T-helper 17 cell (primary cell): ENCODE measurements around the gene SRM. TPM values are rescaled to one million over a fixed set of nuclear protein-coding genes. Genes with fewer than 3 reads are reported as not detected.
A peak's percentile ranks its signal among the peaks of the same experiment; 100 is the strongest.
"Not testable (repeated sequence)": the region's sequence is repeated elsewhere in the genome, so short reads cannot be mapped to it uniquely, and the experiment has no call there.

Experiments used
- ATAC-seq: fragments of 150-1000 bp; cut with Tn5 transposase; 2 replicates; pipeline ENCODE4 v1.10.0; 2021; ENCODE audit warnings: mild to moderate bottlenecking, moderate library complexity
- DNase-seq, 3 donors: peaks; one replicate each; pipeline versions ENCODE4 v3.0.0 to v3.0.0-alpha.2; 2020 to 2021
- H3K9me3 ChIP-seq: one replicate; pipeline ENCODE4 v1.7.0; 2013; ENCODE audit warnings: low read length, mild to moderate bottlenecking; ENCODE audit not compliant: control insufficient read depth, poor library complexity, severe bottlenecking
- H3K27ac Mint-ChIP-seq: one replicate; pipeline ENCODE4 v1.8.0; 2022; ENCODE audit warnings: mild to moderate bottlenecking, moderate library complexity, mixed read lengths
- H3K27me3 Mint-ChIP-seq: one replicate; pipeline ENCODE4 v1.8.0; 2022; ENCODE audit warnings: mixed read lengths
- H3K36me3 Mint-ChIP-seq: one replicate; pipeline ENCODE4 v1.8.0; 2022; ENCODE audit warnings: low read depth, mixed read lengths
- H3K4me1 Mint-ChIP-seq: one replicate; pipeline ENCODE4 v1.8.0; 2022; ENCODE audit warnings: mild to moderate bottlenecking, mixed read lengths
- H3K4me3 Mint-ChIP-seq: one replicate; pipeline ENCODE4 v1.8.0; 2022; ENCODE audit warnings: mild to moderate bottlenecking, moderate library complexity, mixed read lengths
- total RNA-seq, 4 donors: library from RNA in 2 of 4; stranded (reverse) in 2 of 4; gene quantifications; one replicate each; pipeline ENCODE4 v1.2.3 and lab custom pipeline; 2022 to 2026

The SRM gene
- 10 to 100 TPM; 37.5 to 39.5 TPM for total RNA-seq
- total RNA-seq (lab: John Stamatoyannopoulos, UW): 11.1 to 15.5 reads per million in 2 donors

DNA sequence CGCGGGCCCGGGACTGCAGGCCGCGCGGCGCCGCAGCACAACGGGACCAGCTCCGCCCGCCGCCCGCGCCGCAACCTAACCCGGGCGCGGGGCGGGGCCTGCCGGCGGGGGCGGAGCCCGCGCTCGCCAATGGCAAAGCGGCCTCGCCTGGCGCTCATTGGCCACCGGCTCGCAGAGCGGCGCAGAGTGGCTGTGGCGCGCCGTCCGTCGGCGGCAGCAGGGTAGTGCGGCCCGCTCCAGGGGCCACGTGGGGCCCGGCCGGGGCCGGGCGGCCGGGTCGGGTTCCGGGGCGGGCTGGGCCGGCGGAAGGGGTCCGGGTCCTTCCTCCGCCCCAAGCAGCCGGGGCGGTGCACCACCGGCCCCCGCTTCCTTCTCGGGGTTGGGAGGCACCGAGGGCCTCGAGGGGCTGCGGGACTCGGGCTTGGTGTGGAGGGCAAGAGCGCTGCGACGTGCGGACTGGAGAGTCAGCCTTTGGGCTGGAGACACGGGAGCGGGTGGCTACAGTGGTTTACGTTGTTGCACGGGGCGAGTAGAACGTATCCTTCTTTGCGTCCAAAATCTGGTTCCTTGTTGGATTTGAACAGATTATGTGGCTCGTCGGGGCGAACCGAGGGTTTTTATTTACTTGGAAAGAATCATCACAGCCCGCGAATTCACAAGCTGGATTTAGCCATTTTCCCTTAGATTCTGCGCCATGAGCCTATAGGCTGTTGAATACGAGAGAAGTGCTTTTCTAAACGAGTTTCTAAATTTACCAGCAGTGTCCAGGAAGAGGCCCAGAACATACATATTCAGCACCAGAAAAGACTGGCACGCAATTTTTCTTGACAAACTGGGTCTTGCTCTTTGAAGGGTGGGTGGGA lies at the start of gene SRM:
SRM (minus strand) TSS at position 51 of the 863 bp plus-strand sequence. CDS start 75 bp downstream, outside the sequence.
- Mint-ChIP-seq H3K4me1 (peaks cover 21% of the 10 kb centered on the region), H3K27ac (peak within 1 kb of the TSS; percentile 86), H3K36me3 (no peaks in the 10 kb centered on the region), H3K27me3 (no peaks in the 10 kb centered on the region), H3K4me3 (peak within 1 kb of the TSS; percentile 98)
- DNase-seq (peak; percentile 91 to 94 (median 91)), ATAC-seq (peak; percentile 98)
- H3K9me3 ChIP-seq: no peaks in the 10 kb centered on the region

DNA sequence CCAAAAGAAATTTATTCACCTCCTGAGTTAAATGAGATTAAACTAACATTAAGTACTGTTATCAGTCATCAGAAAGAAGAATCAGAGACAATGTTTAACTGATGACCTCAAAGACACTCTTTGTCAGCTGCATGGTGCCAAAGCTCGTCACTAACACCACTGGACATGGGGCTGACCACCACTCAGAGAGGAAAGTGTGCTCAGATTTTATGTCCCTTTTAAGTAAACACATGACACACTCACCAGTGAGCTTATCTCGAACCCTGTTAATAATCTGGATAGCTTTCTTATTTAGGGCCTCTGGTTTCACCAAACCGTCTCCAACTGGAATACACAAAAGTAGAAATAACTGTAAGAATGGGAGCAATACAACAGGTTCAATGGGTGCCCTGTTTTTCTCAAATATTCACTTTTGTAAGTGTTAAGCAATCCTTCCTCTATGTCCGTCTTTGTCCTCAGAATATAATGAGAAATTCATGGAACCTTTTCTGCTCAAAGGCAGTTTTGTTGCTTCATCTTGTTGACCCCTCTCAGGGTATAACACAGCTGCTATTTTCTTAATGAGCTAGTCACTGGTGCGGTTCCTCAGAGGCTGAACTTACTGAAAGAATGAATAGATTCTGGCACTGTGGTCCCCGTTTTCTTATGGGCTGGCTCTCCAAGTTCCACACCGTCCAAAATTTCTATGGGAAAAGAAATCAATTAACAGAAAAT lies 49.4 kb upstream of the SRM start:
- H3K27ac Mint-ChIP-seq: no peak overlapping the region
- ATAC-seq (no peak), DNase-seq (no peak)
- H3K4me1 Mint-ChIP-seq: no peaks in the 10 kb centered on the region
- no peaks in the 10 kb centered on the region for H3K27me3 Mint-ChIP-seq
- H3K36me3 Mint-ChIP-seq: peaks cover 6% of the 10 kb centered on the region
- H3K4me3 Mint-ChIP-seq: no peak overlapping the region
- no peaks in the 10 kb centered on the region for H3K9me3 ChIP-seq

DNA sequence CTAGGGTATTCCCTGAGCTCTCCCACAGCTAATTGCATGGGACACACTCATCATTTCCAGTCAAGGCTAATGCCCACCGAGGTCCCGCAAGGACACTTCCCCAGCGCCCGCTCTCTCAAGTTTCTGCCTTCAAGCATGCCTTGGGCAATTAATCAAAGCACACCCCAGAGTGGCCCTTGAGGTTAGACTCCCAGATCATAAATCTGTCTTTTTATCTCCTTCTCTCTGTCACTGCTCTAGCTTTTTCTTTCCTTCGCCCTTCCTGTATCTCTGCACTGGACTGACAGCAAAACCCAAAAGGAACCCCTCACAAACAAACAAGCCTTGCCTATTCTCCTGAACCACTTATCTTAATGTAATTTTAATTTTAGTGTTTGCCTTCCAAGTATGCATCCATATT lies 47.8 kb upstream of the SRM start:
- ATAC-seq (no peak), DNase-seq (no peak)
- no peaks in the 10 kb centered on the region for H3K27me3 Mint-ChIP-seq
- no peaks in the 10 kb centered on the region for H3K4me1 Mint-ChIP-seq
- peaks cover 3% of the 10 kb centered on the region for H3K36me3 Mint-ChIP-seq
- no peak overlapping the region for H3K27ac Mint-ChIP-seq
- no peaks in the 10 kb centered on the region for H3K9me3 ChIP-seq
- H3K4me3 Mint-ChIP-seq: no peak overlapping the region

DNA sequence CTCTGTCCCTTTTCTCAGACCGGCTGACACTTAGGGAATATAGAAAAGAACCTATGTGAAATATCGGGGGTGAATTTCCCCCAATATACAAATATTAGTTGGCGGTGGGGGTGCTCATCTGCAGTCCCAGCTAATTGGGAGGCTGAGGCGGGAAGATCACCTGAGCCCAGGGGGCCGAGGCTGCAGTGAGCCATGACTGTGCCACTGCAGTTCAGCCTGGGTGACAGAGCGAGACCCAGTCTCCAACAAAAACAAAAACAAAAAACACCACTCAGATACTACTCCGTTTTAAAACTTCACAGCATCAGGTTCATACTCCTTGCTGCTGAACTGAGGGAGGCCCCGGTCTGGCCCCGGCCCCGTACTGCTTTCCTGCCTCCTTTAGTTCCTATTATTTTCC lies 45.8 kb upstream of the SRM start:
- no peaks in the 10 kb centered on the region for H3K9me3 ChIP-seq
- no peaks in the 10 kb centered on the region for H3K4me1 Mint-ChIP-seq
- H3K27me3 Mint-ChIP-seq: no peaks in the 10 kb centered on the region
- no peak for DNase-seq
- H3K4me3 Mint-ChIP-seq: no peak overlapping the region
- no peak for ATAC-seq
- no peak overlapping the region for H3K27ac Mint-ChIP-seq
- peaks cover 2% of the 10 kb centered on the region for H3K36me3 Mint-ChIP-seq

DNA sequence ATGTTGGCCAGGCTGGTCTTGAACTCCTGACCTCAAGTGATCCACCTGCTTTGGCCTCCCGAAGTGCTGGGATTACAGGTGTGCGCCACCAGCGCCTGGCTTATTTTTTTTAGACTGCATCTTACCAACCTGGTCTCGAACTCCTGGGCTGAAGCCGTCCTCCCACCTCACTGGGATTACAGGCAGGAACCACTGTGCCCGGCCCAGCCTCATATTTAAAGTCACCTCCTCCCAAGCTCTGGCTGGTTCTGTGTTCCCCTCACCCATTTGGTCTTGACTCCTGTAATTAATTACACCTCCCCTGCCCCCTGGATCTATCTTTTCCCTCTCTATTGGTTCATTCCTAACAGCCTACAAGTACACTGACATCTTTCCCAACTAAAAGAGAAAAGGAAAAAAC lies 41.5 kb upstream of the SRM start:
- no peaks in the 10 kb centered on the region for H3K27me3 Mint-ChIP-seq
- peaks cover 8% of the 10 kb centered on the region for H3K4me1 Mint-ChIP-seq
- ATAC-seq: no peak
- H3K4me3 Mint-ChIP-seq: peak overlapping the region; percentile 70
- peak overlapping the region; percentile 54 for H3K27ac Mint-ChIP-seq
- no peak for DNase-seq
- H3K36me3 Mint-ChIP-seq: peaks cover 3% of the 10 kb centered on the region
- no peaks in the 10 kb centered on the region for H3K9me3 ChIP-seq

DNA sequence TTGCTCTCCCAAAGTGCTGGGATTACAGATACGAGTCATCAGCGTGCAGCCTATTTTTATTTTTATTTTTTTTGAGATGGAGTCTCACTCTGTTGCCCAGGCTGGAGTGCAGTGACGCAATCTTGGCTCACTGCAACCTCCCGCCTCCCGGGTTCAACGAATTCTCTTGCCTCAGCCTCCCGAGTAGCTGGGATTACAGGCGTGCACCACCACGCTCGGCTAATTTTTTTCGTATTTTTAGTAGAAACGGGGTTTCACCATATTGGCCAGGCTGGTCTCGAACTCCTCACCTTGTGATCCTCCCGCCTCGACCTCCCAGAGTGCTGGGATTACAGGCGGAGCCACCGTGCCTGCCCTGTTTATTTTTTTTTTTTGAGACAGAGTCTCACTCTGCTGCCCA lies 41.0 kb upstream of the SRM start:
- H3K27me3 Mint-ChIP-seq, H3K4me3 Mint-ChIP-seq, H3K36me3 Mint-ChIP-seq, H3K4me1 Mint-ChIP-seq, ATAC-seq, H3K27ac Mint-ChIP-seq, DNase-seq, H3K9me3 ChIP-seq: not testable (repeated sequence)

DNA sequence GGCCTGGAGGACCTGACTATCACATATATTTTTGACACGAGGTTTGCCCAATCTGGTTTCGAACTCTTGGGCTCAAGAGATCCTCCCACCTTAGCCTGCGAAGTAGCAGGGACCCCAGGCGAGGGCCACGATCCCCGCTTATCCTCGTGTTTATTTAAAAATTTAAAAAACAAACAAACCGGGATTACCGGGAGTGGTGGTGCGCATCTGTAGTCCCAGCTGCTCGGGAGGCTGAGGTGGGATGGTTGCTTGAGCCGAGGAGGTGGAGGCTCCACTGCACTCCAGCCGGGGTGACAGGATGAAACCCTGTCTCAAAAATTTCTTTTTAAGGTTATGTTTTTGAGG lies 40.3 kb upstream of the SRM start:
- Mint-ChIP-seq H3K4me1 (peaks cover 8% of the 10 kb centered on the region), H3K27me3 (no peaks in the 10 kb centered on the region), H3K36me3 (peaks cover 3% of the 10 kb centered on the region), H3K27ac (peak overlapping the region; percentile 91), H3K4me3 (peak overlapping the region; percentile 97)
- no peak for DNase-seq
- no peaks in the 10 kb centered on the region for H3K9me3 ChIP-seq
- ATAC-seq: no peak

DNA sequence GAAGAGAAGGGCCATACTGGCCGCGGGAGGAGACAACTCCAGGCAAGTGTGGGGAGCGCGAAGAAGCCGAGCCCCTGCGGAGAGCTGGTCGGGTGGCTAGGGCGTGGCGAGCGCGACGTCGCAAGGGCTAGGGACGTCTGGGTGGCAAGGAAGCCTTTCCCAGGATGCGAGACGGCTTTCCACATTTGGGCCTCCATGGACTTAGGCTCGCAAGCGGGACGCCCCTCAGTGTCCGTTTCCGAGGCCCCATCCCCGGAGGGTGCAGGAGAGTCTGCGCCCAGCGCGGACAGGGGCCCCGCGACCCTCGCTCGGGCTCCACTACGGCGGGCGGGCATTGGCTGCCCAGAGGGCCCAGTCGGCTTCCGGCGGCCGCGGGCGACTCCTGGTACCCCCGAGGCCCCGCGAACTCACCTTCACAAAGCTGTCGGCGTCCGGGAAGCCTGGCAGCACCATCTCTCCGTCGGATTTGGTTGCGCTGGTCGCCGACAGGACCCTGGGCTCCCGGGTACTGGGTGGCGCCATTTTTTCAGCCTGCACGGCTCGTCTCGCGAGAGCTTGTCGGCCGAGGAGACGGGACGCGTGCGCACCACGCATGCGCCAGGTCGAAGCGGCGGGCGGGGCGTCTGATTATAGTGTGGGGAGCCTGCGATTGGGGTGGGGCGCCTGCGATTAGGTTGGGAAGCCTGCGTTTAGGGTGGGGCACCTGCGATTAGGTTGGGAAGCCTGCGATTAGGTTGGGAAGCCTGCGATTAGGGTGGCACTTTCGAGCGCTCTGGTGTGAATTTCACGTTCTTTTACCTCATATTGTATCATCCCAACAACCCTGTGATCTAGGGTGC lies 39.7 kb upstream of the SRM start, which contains the start of gene EXOSC10:
EXOSC10 (minus strand) TSS at position 560 of the 839 bp plus-strand sequence; CDS start at position 522, 38 bp downstream.
- peaks cover 8% of the 10 kb centered on the region for H3K4me1 Mint-ChIP-seq
- no peaks in the 10 kb centered on the region for H3K9me3 ChIP-seq
- peak within 1 kb of the TSS; percentile 97 for H3K4me3 Mint-ChIP-seq
- no peaks in the 10 kb centered on the region for H3K27me3 Mint-ChIP-seq
- H3K27ac Mint-ChIP-seq: peak within 1 kb of the TSS; percentile 91
- DNase-seq: peak; percentile 93 to 97 (median 95)
- peak; percentile 98 for ATAC-seq
- peaks cover 3% of the 10 kb centered on the region for H3K36me3 Mint-ChIP-seq

DNA sequence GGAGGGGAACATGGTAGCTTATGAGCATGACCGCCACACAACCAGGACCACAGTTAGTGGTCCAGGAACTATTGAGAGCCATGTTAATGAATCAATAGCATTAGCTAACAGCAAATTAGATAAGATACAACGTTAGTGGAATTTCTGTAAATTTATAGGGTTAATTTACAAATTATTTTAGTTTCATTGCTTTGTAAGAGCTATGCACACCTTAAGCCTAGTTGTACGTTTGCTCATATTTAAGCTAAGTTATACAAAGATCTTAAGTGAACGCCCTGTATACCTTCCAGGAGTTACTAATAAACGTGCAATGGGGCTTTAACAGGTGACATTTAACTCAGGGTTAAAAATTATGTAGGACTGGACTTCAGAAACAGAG lies 39.1 kb upstream of the SRM start:
- Mint-ChIP-seq H3K4me3 (peak overlapping the region; percentile 97), H3K27ac (peak overlapping the region; percentile 91), H3K4me1 (peaks cover 8% of the 10 kb centered on the region), H3K27me3 (no peaks in the 10 kb centered on the region), H3K36me3 (peaks cover 3% of the 10 kb centered on the region)
- ATAC-seq: no peak
- DNase-seq: no peak
- no peaks in the 10 kb centered on the region for H3K9me3 ChIP-seq

DNA sequence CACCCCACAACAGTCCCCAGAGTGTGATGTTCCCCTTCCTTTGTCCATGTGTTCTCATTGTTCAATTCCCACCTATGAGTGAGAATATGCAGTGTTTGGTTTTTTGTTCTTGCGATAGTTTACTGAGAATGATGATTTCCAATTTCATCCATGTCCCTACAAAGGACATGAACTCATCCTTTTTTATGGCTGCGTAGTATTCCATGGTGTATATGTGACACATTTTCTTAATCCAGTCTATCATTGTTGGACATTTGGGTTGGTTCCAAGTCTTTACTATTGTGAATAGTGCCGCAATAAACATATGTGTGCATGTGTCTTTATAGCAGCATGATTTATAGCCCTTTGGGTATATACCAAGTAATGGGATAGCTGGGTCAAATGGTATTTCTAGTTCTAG lies 24.0 kb upstream of the SRM start:
- not testable (repeated sequence) for H3K36me3 Mint-ChIP-seq, H3K27me3 Mint-ChIP-seq, H3K4me1 Mint-ChIP-seq, DNase-seq, H3K27ac Mint-ChIP-seq, ATAC-seq, H3K4me3 Mint-ChIP-seq, H3K9me3 ChIP-seq

DNA sequence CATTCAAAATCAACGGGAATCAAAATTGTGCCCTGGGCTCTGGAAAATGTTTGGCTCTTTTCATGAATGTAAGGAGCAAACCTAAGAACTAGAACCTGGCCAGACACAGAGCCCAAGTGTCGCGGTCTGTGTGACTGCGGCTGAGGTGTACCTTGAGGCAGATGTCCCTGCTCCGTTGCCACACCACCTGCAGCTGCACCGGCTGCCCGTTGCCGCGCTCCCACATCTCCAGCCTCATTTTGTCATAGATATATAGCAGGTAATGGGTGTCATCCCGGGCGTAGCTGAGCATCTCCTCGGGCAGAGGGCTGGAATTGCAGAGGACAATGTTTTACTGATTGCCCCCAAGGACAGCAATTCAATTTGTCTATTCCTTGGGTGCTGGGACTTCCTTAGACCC lies 21.1 kb upstream of the SRM start:
- no peak overlapping the region for H3K27ac Mint-ChIP-seq
- H3K9me3 ChIP-seq: no peaks in the 10 kb centered on the region
- no peaks in the 10 kb centered on the region for H3K4me1 Mint-ChIP-seq
- no peak for DNase-seq
- no peak overlapping the region for H3K4me3 Mint-ChIP-seq
- no peaks in the 10 kb centered on the region for H3K27me3 Mint-ChIP-seq
- ATAC-seq: no peak
- H3K36me3 Mint-ChIP-seq: peaks cover 4% of the 10 kb centered on the region

DNA sequence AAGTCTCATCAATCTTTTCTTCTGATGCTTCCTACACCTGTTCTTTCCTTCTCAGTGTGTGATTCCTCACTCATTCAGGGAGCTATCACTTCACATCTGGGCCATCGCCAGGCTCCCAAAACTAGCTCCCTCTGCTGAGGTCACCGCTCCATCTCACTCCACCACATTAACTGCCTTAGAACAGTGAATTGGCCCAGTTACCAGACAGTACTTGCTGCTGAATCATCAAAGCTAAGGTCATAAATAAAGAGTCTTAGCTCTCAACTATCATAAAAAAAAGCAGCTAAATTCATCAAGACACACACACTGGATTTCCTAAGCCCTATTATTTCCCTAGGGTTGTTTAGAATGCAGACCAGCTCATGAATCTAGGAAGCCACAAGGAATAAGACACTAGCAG lies 18.8 kb upstream of the SRM start:
- ATAC-seq: no peak
- H3K9me3 ChIP-seq: no peaks in the 10 kb centered on the region
- H3K4me1 Mint-ChIP-seq: no peaks in the 10 kb centered on the region
- no peak overlapping the region for H3K27ac Mint-ChIP-seq
- DNase-seq: no peak
- peaks cover 4% of the 10 kb centered on the region for H3K36me3 Mint-ChIP-seq
- no peak overlapping the region for H3K4me3 Mint-ChIP-seq
- no peaks in the 10 kb centered on the region for H3K27me3 Mint-ChIP-seq

DNA sequence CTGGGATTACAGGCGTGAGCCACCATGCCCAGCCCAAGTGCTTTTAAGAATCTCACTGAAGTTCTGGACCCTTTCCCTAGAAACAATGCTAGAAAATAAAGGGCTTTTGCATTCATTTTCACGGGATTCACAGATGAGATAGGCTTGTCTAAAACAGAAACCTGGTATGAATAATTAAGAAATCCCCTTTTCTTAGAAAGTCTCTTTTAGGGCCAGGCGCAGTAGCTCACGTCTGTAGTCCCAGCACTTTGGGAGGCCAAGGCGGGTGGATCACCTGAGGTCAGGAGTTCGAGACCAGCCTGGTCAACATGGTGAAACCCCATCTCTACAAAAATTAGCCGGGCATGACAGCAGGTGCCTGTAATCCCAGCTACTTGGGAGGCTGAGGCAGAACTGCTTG lies 13.6 kb upstream of the SRM start:
- not testable (repeated sequence) for H3K4me1 Mint-ChIP-seq, ATAC-seq, H3K27ac Mint-ChIP-seq, H3K36me3 Mint-ChIP-seq, H3K9me3 ChIP-seq, H3K27me3 Mint-ChIP-seq, DNase-seq, H3K4me3 Mint-ChIP-seq
